ENCODE measurements around the gene ERFL.

DNA sequence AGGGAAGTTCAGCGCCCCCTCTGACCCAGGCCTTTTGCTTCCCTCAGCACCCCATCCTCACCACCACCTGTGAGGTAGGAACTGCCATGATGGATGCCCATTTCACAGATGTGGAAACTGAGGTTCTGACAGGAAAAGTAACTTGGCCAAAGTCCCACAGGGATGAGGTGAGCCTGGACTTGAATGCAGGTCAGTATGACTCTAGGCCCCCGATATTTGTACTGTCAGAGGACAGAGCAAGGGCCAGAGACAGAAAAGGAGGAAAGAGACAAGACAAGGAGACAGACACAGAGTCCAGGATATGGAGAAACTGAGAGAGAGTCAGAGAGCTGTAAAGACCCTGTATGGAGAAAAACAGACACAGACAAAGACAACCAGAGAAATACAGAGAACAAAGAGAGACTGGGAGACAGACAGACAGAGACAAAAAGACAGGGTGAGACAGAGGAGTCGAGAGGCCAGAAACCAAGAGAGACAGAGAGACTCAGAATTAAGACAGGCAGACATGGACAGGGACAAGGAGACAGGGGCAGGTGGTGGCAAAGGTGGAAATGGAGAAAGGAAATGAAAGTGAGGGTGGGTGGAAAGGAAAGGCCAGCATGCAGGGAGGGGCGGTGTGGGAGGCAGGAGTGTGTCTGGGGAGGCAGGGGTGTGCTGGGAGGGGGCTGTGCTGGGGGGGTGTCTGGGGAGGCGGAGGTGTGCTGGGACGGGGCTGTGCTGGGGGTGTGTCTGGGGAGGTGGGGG is 5.0 kb downstream of the ERFL start:
- TF ChIP-seq, protein P1, sequence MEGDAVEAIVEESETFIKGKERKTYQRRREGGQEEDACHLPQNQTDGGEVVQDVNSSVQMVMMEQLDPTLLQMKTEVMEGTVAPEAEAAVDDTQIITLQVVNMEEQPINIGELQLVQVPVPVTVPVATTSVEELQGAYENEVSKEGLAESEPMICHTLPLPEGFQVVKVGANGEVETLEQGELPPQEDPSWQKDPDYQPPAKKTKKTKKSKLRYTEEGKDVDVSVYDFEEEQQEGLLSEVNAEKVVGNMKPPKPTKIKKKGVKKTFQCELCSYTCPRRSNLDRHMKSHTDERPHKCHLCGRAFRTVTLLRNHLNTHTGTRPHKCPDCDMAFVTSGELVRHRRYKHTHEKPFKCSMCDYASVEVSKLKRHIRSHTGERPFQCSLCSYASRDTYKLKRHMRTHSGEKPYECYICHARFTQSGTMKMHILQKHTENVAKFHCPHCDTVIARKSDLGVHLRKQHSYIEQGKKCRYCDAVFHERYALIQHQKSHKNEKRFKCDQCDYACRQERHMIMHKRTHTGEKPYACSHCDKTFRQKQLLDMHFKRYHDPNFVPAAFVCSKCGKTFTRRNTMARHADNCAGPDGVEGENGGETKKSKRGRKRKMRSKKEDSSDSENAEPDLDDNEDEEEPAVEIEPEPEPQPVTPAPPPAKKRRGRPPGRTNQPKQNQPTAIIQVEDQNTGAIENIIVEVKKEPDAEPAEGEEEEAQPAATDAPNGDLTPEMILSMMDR (IDR thresholded peaks at IDR 0.05), result no peak
- no peak for TF ChIP-seq POLR2A (IDR thresholded peaks at IDR 0.05; ENCODE audit: low read depth)
- TF ChIP-seq EP300 (IDR thresholded peaks at IDR 0.05), result no peak
- TF ChIP-seq POLR2AphosphoS5 (IDR thresholded peaks at IDR 0.05), result no peak

All from esophagus muscularis mucosa (tissue), 4 donors.